ENCODE measurements around the gene FNDC3B.

FNDC3B gene

GRCh38 chr3:172154768-172155664, 115.6 kb downstream of the FNDC3B start:
- no peak for DNase-seq

DNA sequence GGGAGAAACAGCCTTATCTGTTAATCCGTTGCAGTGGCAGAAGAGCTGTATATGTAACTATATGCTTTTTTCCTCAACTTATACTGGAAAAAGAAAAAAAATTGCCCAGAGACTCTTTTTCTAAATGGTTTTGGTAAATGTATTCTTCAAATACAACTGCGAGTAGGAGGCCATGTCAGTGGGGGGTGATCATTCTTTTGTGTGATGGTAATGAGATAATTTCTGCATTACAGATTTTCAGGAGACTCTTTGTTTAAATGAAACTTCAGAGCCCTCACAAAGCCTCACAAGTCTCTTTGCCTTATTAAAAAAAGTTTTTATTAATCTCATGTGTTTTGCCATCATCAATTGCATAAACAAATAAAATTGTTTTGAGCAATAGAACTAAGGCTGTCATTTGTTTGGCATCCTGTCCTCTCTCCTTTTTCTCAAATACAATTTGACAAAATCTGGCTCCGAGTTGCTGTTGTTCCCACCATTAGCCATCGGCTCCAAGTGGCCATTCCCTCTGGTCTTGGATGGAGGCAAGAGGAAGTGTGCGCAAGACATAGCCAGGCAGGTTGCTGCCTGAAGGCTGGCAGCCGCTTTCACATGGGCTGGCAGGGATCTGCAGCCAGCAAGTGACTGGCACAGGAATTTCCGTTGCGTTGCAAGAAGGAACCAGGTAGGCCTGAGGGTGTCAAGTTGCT, 116.7 kb downstream of the FNDC3B start:
- no peak for DNase-seq

DNA sequence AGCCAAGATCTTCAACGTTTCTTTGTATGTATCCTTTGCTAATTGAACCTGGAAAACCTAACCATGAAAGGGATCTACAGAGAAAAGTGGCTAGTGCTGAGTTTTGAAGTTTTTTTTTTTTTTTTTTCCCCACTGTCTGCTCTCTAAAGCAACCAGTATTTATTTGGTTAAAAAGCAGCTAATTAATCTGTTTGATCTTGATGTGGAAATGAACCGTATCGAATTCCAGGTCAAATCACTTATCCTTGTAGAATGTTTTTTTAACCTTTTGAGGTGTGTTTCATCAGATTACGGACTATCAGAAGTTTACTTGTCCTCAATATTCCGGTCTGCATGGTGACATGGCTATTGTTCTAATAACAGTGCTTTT, 117.2 kb downstream of the FNDC3B start:
- no peak for DNase-seq

GRCh38 chr3:172157564-172158258, 118.3 kb downstream of the FNDC3B start:
- DNase-seq, result no peak

- no peak for DNase-seq
These were observed 119.4 kb downstream of the FNDC3B start for GRCh38 chr3:172158741-172159140.

GRCh38 chr3:172159376-172159775, 120.0 kb downstream of the FNDC3B start:
- DNase-seq, result no peak

- DNase-seq, result no peak
These were observed 120.7 kb downstream of the FNDC3B start for GRCh38 chr3:172159962-172160538.

DNA sequence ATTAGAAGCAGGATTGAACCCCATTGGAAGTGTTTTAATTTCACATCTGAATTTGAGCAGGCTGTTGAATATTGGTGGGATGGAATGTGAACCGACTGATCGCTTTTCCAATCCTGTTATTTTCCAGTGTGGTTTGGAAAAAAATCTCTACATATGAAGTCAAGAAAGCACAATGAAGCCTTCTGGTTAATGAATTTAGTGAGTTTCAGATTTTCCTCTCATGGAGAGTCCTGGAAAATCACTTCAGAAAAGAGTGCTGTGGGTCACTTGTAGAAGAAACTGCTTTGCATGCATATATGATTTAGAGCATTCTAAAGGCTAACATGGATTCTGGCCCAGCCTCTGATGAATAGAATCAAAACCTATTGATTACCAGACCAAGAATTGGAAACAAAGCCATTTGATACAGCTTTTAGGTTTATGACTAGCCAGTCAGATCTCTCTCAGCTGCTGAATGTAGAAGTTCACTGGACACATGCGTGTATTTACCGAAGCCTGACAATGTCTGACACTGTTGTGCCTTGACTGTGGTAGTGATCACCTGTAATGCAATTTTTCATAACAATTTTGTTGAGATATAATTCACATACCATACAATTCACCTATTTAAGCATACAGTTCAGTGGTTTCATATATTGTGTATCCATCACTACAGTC, 121.9 kb downstream of the FNDC3B start:
- no peak for DNase-seq

- no peak for DNase-seq
These were observed 122.6 kb downstream of the FNDC3B start for GRCh38 chr3:172161959-172162358.

DNA sequence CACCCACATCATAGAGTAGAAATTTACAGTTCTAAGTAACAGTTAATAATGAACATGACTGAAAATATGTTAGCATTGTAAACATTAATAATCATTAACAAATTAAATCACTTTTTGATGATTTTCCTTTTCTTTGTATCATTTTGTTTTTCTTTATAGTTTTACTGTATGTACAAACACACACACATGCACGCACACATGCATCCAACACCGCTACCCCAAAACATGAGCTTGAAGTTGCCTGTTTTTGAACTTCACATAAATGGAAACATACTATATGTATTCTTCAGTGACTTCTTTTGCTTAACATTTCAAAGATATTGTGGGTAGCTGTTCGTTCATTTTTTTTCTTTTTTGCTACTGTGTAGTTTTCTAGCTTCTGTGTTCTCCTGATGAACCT, 123.9 kb downstream of the FNDC3B start:
- DNase-seq, result no peak

DNA sequence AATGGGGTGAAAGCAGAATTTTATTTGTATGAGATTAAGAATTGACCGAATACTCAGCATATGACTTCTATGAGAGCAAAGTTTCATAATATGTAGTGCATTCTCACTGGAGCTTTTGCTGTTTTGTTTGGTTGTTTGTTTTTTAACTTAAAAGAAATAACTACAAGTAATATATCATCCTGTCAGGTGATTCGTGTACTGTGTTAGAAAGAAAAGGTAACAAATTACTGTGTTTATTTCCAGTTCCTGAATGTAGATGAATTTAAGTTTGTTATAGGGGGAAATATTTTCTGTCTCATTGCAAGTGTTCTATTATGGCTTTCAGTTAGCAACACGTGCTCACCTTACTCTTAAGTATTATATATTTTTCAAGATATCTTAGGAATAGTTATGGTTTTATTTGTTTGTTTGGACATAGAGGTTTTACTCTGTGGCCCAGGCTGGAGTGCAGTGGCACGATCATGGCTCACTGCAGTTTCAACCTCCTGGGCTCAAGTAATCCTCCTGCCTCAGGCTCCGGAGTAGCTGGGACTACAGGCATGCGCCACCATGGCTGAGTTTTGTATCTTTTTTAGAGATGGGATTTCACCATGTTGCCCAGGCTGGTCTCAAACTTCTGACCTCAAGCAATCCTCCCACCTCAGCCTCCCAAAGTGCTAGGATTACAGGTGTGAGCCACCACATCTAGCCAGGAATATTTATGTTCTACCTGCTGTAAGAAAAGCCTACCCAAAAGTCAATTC, 125.4 kb downstream of the FNDC3B start:
- DNase-seq, result no peak

DNA sequence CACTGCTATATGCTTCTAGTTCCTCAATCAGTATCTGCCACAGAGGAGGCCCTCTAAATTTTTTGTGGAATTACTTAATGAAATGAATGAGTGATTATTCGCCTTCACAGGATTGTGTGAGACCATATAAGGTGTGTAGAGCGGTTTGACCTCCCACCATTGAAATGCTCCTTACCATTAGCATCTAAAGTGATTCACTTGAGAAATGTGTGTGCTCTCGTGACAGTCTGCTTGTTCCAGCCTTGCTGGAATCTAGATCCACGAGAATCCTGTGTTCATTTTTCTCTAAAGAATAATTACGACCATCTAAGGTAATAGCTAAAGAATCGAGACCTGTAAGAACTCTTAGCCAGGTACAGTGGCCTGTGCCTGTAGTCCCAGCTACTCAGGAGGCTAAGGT, 126.9 kb downstream of the FNDC3B start:
- DNase-seq, result no peak

GRCh38 chr3:172166890-172167289, 127.5 kb downstream of the FNDC3B start:
- no peak for DNase-seq

DNA sequence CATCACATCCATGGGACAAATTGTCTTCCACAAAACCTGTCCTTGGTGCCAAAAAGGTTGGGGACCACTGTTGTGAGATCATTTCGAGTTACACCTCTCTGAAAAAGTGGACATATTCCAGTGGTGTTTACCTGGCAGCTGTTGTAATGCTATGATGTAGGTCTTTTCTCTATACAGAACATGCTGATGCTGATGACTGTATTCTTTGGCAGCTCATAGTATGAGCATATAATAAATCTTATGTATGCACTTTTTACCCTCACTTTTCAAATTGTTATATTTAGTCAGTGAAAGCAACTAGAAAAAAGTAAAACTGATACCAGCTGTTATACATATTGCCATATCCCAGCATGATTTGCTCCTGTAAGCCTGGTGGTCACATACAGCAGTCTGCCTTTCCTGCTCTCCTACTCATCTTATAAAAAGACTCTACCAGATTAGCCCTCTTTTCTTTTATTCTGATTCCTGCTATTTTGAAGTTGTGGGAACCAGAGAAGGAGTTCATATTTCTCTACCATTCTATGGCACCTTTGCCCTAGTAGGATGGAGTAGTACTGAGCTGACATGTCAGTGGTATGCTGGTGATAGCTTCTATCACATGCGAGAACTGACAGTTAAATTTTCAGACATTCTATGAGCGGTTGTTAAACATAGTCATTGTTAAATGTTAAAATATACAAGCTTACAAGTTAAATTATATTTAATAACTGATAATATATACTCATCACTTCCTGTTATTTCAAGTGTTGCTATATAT, 128.7 kb downstream of the FNDC3B start:
- no peak for DNase-seq

GRCh38 chr3:172170073-172170709, 130.8 kb downstream of the FNDC3B start:
- DNase-seq, result no peak

GRCh38 chr3:172170841-172171240, 131.5 kb downstream of the FNDC3B start:
- no peak for DNase-seq

DNA sequence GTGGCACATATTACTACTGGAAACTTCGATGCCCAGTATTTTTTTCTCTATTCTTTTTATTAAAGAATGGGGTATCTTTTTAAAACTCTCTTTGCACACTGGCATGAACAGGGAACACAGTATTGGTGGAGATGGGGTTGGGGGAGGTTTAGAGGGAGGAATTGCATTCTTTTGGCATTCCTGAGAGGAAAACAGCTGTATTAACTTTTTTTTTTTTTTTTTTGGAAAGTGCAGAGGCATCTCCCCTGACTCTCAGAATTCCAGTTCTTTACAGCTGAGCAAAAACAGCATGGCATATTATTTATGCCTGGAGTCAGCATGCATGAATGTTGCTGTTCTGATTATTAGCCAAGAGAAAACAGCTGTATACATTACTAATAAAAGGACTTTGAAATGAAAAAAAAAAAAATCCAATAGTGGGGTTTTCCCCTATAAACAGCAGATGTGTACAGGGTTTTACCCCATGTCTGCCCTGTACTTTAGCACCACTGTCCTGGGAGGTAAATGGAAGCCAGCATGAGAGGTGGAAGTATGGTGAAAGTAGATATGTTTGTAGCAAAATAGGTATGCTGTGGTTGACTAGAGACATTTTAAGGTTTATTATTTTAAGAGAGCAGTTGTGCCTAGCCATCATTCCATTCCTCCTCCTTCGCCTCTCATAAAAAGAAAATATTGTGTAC, 132.2 kb downstream of the FNDC3B start:
- no peak for DNase-seq

DNA sequence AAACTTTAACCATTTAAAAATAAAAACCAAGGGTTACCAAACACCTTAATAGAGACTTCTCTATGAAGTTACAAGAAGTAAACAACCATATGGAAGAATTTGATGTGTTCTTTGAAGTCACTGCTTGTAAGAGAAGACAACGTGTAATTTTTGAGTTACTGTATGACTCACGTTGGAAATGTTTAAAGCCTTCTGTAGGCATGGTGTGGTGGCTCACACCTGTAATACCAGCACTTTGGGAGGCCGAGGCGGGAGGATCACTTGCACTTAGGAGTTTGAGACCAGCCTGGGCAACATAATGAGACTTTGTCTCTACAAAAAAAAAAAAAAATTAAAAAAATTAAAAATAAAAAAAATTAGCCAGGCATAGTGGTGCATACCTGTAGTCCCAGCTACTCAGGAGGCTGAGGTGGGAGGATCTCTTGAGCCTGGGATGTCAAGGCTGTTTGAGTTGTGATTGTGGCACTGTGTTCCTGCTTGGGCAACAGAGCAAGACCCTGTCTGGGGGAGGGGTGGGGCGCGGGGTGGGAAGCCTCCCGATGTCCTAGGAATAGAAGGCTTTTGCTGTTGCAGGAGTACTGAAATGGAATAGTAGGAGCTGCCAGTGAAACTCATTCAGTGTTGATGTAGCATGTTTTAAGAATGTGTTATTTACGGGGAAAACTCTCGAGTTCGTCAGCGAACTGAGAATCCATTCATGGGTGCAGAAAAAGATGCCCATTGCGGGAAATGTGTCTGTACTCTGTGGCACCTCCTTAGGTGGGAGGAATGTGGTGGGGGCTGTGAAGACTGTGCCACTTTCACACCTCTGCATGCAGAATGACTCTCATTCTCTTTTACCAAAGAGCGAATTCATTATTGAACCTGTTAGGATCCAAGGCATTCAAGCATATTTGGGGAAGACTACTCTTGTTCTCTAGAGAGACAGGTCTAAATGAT, 134.2 kb downstream of the FNDC3B start:
- DNase-seq, result no peak
